Gastroesophageal sphincter (tissue), 3 donors: ENCODE data around the gene CDRT15.

Experiments used
- CTCF ChIP-seq, 4 experiments: fragments of 200-600 bp in 2 of 4; fragments of 450-650 bp in 2 of 4; sonication (generic) in 1 of 4; IDR thresholded peaks; one replicate each; pipeline ENCODE4 v1.5.1; 2017 to 2019; ENCODE audit warnings: antibody characterized with exemption in 4 of 4, mild to moderate bottlenecking in 2 of 4, moderate library complexity in 2 of 4
- POLR2A ChIP-seq, 2 donors: fragments of 450-650 bp; IDR thresholded peaks; one replicate each; pipeline ENCODE4 v1.6.1; 2017; ENCODE audit warnings: antibody characterized with exemption in 2 of 2, mild to moderate bottlenecking in 2 of 2, moderate library complexity in 1 of 2
- POLR2AphosphoS5 ChIP-seq: sonication (generic); formaldehyde crosslinking; IDR thresholded peaks from one replicate; pipeline ENCODE4 v1.6.1; 2017; ENCODE audit warnings: antibody characterized with exemption

DNA sequence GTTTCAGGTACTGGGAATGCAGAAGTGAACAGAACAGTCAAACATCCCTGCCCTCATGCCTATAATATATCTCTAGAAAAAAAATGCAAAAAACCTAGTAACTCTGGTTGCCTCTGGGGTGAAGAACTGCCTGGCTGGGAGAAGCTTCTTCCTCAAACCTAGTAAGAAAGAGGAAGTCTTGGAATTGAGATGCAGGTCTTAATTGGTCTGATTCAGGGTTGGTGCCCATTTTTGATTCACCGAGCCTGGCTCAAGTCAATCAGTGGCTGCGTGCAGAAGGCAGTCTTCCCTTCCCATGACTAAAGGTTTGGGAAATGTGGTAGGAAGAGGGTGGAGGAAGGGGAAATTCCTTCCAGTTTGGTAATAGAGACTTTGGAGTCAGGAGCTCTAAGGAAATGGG is 22.4 kb downstream of the CDRT15 start:
- TF ChIP-seq POLR2A (IDR thresholded peaks at IDR 0.05) (no peak), POLR2AphosphoS5 (no peak), CTCF (IDR thresholded peaks at IDR 0.05) (no peak)
